GM19463 (cell line): ENCODE measurements around the gene RAB3IP.
"Not testable (repeated sequence)": the region's sequence is repeated elsewhere in the genome, so short reads cannot be mapped to it uniquely, and the experiment has no call there.

Source experiments
- ATAC-seq: cut with Tn5 transposase; IDR thresholded peaks from one replicate; pipeline ENCODE4 v1.9.1; 2021; ENCODE audit warnings: mild to moderate bottlenecking, moderate library complexity; ENCODE audit not compliant: unreplicated experiment

The RAB3IP gene

DNA sequence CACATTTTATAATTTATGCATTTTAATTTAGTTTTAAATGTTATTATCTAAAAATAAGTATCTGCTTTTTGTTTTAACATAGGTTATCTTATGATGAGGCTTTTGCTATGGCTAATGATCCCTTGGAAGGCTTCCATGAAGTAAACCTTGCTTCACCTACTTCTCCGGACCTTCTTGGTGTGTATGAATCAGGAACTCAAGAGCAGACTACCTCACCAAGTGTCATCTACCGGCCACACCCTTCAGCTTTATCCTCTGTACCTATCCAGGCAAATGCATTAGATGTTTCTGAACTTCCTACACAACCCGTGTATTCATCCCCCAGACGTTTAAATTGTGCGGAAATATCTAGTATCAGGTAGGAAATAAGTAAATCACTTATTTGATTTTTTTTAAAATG, 16.6 kb downstream of the RAB3IP start:
- no peak for ATAC-seq

DNA sequence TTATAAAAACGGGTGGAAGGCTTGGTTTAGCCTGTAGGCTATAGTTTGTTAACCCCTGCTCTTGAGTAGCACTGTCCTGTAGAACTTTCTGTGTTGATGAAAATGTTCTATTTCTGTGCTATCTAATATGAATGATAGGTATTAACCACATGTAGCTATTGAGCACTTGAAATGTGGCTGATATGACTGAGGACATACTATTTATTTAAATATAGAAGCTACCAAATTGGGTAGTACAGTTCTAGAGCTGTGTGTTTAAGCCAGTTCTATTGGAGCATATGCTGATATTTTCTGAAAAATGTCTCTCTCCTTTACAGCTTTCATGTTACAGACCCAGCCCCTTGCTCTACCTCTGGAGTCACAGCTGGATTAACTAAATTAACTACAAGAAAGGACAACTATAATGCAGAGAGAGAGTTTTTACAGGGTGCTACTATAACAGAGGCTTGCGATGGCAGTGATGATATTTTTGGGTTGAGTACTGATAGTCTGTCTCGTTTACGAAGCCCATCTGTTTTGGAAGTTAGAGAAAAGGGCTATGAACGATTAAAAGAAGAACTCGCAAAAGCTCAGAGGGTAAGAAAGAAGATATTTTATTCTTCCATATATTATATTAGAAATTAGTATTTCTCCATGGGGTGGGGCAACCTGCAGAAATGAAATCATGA, 17.6 kb downstream of the RAB3IP start:
- ATAC-seq: no peak

DNA sequence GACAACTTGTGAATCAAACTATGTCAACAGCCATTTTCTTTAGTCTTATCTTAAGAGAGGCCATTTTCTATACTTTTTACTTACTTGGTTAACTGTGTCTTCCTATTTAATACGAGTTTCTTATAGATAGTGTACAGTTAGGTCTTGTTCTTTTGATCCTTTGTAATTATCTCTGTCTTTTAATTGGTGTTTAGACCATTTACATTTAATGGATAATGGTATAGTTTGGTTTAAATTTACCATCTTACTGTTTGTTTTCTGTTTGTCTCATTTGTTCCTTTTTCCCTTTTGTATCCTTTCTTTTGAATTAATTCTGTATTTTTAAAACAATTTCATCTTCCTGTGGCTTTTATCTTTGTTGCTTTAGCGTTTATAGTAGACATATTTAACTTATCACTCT, 19.4 kb downstream of the RAB3IP start:
- no peak for ATAC-seq

DNA sequence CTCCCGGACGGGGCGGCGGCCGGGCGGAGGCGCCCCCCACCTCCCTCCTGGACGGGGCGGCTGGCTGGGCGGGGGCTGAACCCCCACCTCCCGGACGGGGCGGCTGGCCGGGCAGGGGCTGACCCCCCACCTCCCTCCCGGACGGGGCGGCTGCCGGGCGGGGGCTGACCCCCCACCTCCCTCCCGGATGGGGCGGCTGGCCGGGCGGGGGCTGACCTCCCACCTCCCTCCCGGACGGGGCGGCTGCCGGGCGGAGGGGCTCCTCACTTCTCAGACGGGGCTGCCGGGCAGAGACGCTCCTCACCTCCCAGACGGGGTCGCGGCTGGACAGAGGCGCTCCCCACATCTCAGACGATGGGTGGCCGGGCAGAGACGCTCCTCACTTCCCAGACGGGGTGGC, 20.9 kb downstream of the RAB3IP start:
- not testable (repeated sequence) for ATAC-seq

DNA sequence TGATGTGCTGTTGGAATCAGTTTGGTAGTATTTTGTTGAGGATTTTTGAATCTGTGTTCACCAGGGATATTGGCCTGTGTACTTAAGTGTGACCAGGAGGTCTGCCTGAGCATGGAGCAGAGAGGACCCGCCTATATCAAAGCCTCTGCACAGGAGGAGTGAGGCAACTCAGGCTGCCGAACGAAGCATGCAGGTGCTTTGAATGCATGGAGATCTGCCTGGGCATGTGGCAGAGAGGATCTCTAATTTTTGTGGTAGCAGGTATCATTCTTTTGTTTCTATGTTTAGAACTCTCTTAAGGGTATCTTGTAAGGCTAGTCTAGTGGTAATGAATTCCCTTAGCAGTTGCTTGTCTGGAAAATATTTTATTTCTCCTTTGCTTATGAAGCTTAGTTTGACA, 26.9 kb downstream of the RAB3IP start:
- no peak for ATAC-seq

DNA sequence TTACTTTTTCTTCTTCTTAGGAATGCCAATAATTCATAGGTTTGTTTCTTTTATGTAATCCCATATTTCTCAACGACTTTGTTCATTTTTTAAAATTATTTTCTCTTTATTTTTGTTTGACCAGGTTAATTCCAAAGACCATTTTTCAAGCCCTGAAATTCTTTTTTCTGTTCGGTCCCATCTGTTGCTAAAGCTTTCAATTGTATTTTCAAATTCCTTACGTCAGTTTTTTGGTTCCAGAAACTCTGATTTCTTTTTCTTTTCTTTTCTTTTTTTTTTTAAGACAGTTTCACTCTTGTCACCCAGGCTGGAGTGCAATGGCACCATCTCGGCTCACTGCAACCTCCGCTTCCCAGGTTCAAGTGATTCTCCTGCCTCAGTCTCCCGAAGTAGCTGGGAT, 27.6 kb downstream of the RAB3IP start:
- no peak for ATAC-seq

DNA sequence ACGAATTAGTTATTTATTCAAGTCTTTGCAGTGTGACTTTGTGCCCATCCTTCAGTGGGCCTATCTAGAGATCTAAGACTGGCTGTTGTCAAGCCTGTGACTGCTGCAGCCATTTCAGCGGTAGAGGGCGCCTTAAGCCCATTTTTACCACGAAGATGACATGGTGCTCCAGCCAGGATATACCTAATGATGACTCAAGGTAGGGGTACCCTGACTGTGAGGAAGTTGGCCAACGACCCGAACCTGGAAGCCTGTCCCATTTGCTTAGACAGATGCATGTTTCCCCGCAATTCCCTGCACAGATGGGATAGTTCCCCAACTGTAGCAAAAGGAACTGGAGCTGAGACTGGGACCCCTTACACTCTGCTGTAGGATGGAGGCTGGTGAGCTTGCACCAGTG, 41.3 kb downstream of the RAB3IP start:
- no peak for ATAC-seq

DNA sequence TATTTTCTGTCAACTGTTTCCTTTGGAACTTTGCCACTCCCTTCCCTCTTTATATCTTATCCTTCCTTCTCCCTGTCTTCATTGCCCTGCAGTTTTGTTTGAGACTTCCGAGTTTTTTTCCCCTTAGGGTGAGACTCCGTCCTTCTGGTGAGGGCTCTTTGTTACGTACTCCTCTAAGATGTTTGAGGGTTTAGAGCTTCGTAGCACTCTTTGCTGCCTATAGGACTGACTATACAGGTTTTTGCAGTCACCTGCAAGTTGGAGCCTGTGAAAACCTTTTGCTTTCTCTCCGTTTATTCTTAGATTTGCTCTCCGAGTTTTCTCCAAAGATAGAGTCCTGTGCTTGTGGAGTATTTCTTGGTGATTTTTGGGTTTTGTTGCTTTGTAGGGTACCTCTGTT, 44.7 kb downstream of the RAB3IP start:
- no peak for ATAC-seq

DNA sequence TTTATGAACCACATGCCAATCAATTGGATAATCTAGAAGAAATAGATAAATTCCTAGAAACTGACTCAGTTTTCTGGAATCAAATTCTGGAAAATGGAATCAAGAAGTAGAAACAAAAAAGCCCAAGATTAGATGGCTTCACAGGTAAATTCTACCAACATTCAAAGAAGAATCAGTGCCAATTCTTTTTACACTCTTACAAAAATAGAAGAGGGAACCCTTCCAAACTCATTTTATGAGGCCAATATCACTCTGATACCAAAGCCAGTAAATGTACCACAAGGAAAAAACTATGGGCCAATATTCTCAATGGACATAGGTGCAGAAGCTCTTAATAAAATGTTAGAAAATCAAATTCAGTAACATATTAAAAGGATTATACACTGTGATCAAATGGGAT, 50.7 kb downstream of the RAB3IP start:
- no peak for ATAC-seq

DNA sequence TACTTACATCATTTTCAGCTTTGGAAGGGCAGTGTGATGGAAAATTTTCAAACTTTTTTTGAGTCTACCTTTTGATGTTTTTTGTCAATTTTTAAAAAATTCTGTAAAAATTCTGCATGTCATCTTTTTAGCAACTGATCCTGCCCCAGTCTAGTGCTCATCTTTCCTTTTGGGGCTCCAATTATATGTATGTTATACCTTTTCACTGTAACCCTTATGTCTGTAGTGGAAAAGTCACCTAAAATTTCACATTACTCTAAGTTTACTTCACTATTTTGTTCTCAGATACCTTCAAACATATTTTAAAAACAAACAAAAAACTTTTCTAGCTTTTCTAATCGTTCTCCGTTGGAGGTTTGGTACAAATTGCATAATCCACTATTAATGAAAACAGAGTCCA, 53.9 kb downstream of the RAB3IP start:
- no peak for ATAC-seq

DNA sequence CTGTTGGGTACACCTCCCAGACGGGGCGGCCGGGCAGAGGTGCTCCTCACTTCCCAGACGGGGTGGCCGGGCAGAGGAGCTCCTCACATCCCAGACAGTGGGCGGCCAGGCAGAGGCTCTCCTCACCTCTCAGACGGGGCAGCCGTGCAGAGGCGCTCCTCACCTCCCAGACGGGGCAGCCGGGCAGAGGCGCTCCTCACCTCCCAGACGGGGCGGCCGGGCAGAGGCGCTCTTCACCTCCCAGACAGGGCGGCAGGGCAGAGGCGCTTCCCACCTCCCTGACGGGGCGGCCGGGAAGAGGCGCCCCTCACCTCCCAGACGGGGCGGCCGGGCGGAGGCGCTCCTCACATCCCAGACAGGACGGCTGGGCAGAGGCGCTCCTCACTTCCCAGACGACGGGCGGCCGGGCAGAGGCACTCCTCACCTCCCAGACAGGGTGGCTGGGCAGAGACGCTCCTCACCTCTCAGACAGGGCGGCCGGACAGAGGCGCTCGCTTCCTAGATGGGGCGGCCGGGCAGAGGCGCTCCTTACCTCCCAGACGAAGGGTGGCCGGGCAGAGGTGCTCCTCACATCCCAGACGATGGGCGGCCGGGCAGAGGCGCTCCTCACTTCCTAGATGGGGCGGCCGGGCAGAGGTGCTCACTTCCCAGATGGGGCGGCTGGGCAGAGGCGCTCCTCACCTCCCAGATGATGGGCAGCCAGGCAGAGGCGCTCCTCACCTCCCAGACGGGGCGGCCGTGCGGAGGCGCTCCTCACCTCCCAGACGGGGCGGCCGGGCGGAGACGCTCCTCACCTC, 68.6 kb downstream of the RAB3IP start:
- not testable (repeated sequence) for ATAC-seq

DNA sequence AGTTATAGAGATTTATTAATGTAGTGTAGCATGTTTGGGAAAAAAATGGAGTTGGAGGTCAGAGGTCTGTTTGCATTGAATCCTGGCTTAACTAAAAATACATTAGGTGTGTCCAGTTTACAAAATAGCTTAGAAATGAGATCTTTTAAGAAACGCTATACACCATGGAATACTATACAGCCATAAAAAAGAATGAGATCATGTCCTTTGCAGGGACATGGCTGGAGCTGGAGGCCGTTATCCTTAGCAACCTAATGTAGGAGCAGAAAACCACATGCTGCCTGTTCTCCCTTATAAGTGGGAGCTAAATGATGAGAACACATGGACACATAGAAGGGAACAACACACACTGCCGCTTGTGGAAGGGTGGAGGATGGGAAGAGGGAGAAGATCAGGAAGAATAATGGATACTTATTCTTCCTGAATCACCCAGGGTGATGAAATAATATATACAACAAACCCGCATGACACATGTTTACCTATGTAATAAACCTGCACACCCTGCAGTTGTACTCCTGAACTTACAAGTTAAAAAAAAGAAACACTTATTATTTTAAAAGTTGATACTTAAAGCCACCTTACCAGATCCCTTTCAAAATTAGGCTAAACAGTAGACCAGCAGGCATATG, 72.3 kb downstream of the RAB3IP start:
- no peak for ATAC-seq

DNA sequence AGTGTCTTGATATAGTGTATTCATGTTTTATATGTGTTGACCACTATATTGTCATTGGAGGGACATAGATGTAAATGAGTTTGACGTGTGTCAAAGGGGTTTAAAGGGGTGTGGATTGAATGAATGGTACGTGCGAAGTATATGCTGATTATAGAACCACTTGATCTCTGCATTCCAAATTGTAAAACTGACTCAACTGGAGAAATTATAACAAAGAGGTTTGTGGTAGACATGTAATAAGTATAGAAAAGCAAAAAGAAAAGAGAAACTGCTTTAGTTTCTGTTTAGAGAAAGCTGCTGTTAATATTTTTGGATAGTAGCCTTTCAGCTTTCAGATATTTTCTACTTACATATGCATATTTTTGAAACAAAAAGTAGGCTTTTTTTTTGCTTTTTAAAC, 77.4 kb downstream of the RAB3IP start:
- ATAC-seq: no peak

DNA sequence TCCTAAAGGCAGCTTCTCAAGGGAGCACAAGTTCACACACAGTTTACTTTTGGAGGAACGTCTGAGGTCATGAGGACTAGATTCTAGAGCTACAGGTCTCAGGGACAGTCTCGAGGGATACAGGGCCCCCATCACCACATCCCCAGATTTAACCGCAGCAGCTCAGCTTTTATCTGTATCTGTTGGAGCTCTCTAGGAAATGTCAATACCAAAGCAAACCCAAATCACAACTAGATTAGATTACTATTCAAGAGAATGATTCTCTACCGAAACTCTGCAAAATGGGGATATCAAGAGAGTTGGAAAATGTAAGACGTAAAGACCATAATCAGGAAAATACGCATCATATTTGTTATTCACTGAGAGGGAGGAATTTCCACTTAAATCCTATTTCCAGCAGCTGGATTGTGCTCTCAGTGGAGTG, 82.4 kb downstream of the RAB3IP start:
- ATAC-seq: no peak

DNA sequence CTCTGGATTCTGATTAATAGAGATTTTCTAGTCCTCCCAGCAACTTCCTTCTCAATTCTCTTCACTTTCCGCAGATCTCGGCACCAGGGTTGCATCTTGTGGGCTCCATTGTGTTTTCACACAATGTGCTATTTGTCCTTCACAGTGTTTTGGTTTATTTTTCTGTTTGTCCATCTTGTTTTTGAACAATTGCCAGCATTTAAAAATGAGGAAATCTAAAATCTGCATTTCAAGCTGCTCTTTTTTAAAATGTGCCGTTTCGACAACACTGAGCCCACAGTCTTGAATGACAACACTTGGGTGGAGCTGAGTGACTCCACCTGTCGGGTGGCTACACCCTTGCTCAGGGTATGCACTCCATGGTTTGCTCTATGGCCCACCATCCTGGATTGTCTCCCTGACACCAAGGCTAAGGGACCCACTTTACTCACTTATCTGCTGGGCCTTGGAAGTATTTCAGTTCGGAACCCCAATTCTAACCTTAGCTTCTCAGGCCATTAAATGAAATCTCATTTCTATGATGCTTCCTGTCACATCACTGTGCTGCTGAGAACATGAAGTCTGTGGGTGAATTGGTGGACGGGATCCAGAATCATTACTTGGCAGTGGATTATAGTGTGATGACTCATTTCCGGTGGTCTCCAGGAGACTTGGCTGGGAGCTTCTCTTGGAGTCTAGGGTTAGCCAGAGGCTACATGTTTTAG, 82.9 kb downstream of the RAB3IP start:
- ATAC-seq: no peak

DNA sequence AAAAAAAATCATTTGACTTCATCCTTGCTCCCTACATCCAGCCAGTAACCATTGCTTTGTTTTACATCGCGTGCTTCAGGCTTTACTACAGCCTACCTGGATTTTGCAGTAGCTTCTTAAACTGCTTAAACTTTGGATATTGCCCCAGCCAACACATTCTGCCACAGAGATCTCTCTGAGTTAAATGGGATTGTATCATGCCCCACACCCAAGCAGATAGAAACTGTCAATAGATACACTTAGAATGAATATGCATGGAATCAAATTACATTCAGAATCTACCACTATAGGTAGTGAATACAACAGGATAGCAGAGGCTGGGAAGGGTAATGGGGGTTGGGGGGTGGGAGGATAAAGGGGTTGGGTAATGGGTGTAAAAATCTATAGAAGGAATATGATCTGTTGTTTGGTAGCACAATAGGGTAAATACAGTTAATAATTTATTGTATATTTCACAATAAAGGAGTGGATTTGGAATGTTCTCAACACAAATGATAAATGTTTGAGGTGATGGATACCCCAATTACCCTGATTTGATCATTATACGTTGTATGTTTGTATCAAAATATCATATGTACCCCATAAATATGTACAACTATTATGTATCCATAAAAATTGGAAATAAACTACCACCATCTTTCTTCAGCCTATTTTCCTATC, 83.7 kb downstream of the RAB3IP start:
- ATAC-seq: no peak

DNA sequence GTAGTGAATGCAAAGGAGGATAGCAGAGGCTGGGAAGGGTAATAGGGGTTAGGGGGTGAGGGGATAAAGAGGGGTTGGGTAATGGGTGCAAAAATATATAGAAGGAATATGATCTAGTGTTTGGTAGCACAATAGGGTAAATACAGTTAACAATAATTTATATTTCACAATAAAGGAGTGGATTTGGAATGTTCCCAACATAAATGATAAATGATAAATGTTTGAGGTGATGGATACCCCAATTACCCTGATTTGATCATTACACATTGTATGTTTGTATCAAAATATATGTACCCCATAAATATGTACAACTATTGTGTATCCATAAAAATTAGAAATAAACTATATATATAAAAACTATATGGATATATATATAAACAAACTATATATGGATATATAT, 85.4 kb downstream of the RAB3IP start:
- ATAC-seq: no peak

DNA sequence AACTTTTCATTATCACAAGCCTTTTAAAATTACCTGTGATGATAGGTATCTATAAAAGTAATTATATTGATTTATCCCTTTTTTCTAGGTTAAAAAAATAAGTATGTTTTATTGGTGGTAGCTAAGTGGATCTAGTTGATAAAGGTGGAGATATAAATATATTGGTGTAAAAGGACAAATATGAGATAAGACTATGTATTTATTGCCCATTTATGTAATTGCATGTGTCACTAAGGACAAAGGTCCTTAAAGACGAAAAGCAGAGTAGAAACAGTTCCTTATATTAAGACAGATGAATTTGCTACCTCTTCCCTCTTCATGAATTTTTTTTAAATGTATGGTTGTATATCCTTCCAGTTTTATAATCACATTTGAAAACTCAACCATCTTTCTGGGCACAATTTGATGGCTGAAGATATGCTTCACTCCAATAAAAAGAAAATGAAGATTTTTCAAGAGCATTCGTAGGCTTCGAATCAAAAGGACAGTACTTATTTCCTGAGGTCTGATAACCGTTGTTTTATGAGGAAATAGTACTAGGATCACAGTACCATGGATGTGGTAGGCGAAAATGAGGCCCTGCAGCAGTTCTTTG, 86.4 kb downstream of the RAB3IP start, which contains the start of gene MYRFL:
Gene MYRFL (plus strand): TSS at position 262 of the 595 bp plus-strand sequence. CDS start 291 bp downstream, at position 553.
- ATAC-seq: no peak

DNA sequence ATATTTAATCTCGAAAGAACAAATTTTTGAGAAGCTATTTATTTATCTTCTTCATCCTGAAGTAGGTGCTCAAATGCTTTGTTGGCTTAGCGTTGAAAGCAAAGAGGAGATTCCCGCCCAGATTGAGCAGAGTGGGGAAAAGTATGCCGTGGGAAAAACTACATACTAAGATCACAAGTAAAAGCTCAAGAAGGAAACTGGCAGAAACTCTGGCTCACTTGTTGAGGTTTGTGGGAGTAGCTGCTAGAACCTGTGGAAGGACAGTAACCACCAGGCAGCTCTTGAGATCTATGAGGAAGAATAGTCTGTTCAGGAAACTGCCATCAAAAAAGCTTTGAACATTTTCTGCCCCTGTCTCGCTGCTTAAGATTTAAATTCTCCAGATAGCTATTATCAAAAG, 90.2 kb downstream of the RAB3IP start:
- ATAC-seq: no peak

DNA sequence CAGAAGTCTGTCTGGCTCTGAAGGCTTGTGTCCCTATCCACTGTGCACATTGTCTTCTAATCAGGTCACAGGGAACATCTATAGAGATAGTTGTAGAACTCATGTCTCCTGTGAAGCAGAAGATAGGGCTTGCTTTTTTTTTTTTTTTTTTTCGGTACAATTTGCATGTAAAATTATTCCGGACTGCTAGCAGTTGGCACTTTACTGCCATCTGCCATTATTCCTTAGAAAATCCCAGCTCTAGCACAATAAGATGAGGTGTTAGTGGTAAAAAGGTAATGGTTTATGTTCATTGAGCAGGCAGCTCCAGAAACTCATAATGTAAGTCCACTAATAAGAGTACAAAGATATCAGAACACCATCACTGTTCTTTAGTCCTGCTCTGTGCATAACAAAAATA, 95.0 kb downstream of the RAB3IP start:
- ATAC-seq: no peak
